Pons (tissue), 1 donor: ENCODE measurements around the gene EFNA1.
A peak's percentile ranks its signal among the peaks of the same experiment; 100 is the strongest.
"Not testable (repeated sequence)": the region's sequence is repeated elsewhere in the genome, so short reads cannot be mapped to it uniquely, and the experiment has no call there.

Experiments
- DNase-seq: peaks from one replicate; pipeline ENCODE4 v3.0.0-alpha.2; 2016; ENCODE audit warnings: low spot score

EFNA1 gene

DNA sequence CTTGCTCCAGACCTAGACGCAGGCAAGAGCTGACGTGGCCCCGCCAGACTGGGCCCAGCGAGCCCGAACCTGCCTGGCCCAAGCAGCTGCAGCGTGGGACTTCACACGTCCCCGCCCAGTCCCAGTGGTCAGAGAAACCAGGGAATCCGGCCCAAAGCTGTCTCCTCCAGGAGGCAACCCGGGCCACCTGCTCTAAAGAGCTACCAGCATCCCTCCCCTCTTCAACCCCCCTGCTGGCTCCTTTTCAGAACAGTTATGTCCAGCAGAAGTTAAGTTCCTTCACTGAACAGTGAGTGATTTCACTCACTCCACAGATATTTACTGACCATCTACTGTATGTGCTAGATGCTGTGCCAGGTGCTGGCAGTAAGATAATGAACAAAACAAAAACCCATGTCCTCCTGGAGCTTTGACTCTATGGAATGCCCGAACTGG is 2.1 kb upstream of the EFNA1 start:
- DNase-seq = no peak

DNA sequence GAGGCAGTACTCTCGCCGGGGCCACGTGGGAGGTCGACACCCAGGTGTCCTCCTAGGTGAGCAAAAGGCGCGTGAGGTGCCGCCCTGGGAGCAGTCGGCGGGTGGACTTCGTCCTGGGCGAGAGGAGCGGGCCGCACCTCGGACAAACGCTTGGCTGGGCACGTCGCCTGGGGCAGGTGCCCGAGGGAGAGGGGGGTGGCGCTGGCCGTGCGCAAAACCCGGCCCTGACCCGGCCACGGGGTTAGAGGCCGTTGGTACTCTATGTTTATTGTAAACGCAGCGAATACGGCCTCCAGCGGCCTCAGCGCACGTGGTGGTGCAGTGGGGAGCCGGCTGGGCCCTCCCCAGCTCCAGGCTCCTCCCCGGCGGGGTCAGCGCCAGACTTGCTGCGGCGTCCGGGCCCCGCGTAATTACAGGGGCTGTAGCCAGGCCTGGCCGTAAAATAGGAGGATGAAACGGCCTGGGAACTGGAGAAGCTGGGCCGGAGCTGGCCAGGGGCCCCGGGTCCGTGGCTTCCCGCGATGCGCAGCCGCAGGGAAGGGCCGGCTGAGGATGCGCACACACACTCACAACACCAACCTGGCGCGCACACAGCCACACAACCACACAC is 1.6 kb upstream of the EFNA1 start:
- peak; percentile 72 for DNase-seq

DNA sequence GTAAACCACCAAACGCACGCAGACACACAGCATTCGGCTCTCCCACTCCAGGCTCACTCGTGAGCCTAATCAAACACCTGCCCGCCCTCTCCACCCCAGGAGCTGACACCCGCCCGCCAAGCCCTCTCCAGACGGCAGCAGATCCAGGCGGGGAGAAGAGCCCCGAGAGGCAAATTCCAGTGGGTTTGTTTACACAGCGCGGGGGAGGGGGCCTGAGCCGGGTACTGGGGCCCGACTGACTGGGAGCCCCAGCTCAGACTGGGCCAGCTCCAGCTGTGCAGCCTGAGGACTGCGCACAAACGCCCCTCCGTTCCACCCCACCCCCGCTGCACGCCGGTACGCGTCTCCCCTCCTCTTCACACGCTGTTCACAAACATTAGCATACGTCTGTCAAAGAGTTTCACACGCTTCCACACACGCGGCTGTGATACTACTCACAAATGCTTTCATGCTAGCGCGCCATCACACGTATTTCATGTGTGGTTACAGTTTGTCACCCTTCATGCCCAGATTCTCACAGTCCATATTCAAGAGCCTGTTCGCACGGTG is 1.0 kb upstream of the EFNA1 start:
- DNase-seq = no peak

DNA sequence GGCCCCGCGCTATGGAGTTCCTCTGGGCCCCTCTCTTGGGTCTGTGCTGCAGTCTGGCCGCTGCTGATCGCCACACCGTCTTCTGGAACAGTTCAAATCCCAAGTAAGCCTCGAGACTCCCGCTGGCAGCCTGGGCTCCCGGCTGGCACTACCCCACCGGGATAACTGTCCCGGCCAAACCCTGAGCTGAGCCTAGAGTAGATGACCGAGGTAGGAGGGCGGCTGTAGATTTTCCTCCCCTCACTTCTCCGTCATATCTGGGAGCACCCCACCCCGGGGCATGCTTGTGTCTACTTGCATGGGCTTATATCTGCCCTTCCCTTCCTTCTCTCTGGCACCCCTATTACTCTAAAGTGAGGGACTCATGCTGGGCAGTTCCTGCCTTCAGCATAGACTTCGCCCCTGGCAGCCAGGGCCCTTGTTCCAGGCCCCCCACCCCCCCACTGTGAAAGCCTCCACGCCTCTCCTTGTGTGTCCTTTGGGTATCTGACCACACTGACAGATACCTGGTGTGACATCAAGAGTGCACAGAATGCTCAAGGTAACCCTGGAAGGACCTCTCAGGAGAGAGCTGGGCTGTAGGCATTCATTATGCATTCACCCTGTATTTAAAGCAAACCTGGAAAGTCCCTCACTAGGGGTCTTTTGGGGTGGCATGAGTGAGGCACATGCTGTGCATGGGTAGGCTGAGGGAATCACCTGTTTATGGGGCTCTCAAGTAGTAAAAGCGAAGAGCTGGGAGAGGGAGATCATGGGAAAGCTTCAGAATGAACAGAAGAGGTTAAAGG is 485 bp downstream of the EFNA1 start:
- no peak for DNase-seq

DNA sequence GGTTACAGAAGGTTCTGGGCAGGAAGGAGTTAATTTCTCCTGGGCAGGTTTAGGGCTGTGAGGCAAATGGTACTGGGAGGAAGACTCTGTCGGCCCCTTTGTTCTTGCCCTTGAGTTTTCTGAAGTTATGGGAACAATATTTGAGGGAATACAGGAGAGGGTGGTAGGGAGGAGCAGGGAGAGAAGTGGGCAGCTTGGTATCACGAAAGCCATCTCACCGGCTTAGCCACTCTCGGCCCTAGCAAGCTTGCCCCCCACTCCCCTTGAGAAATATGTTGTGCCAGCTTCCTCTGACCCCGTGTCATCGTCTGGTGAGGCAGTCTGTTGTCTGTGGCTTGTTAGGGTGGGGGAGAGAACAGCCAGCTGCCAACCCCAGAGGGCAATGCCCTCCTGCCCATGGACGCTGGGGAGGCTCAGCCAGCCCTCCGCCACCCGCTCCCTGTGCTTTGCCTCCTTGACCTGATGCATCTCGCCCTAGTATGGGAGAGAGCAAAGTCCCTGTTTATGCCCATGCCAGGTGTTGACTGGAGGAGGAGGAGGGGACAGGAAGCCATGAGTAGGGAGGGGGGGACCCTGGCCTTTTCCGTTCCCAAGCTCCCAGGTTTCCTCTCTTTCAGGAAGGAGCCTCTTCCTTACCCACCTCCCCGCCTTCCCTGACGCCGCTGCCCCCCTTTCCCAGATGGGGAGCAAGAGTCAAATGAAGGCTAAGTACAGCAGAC is 1.2 kb downstream of the EFNA1 start:
- peak; percentile 65 for DNase-seq

DNA sequence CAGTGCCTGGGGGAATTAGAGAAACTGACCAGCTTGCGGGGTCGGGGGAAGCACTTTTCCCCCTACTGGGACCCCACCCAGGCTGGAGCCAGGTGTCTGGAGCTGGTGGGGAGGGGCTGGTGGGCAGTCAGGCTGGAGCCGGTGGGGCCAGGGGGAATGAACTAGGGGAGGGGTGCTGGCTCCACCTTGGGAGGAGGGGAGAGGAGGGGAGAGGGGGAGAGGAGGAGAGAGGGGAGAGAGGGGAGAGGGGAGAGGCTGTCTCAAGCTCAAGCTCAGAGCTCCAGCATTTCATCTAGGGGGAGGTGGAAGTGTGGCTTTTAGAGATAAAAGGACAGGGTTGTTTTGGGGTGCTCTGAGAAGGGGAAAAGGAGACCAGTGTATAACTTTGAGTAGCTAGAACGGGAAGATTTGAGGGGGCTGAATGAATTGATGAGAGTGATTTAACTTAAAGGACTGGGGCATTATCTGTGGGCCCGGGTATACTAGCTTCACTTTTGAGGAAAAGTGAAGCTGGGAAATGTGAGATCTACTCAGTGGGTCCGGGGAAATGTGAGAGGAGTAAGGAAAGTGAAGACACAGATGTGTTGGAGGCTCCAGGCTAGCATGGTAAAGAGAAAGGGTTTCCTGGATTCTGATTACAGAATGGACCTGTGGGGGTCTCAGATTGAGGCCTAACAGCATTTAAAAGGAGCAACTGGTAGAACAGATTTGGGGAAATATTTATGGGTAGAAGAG is 2.8 kb downstream of the EFNA1 start:
- no peak for DNase-seq

DNA sequence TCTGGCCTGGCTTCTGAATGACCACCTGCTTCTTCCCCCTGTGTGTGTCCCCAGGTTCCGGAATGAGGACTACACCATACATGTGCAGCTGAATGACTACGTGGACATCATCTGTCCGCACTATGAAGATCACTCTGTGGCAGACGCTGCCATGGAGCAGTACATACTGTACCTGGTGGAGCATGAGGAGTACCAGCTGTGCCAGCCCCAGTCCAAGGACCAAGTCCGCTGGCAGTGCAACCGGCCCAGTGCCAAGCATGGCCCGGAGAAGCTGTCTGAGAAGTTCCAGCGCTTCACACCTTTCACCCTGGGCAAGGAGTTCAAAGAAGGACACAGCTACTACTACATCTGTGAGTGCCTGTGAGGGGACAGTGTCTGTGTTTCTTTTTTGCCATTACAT is 3.6 kb downstream of the EFNA1 start:
- DNase-seq = no peak

DNA sequence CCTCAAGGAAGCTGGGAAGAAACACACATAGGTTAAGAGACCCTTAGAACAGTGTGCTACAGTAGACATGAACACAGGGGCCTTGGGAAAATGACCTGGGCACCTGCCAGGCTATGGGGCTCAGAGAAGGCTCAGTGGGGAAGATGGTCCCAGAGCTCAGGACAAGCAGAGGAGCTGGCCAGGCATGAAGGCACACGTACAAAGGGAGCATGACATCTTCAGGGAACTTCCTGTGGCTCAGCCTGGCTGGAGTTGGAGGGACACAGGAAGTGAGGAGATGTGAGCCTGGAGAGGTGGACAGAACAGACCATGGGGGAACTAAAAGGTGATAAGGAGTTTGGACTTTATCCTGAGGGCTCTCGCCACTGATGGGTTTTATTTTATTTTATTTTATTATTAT is 4.2 kb downstream of the EFNA1 start:
- DNase-seq = no peak

DNA sequence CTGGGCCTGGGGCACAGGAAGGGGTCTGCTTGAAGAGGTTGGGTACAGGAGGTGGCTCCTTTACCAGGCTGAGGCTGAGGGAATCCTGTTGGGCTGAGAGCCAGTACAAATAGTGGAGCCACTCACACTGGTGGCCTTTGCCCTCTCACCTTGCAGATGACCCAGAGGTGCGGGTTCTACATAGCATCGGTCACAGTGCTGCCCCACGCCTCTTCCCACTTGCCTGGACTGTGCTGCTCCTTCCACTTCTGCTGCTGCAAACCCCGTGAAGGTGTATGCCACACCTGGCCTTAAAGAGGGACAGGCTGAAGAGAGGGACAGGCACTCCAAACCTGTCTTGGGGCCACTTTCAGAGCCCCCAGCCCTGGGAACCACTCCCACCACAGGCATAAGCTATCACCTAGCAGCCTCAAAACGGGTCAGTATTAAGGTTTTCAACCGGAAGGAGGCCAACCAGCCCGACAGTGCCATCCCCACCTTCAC is 6.2 kb downstream of the EFNA1 start:
- no peak for DNase-seq

DNA sequence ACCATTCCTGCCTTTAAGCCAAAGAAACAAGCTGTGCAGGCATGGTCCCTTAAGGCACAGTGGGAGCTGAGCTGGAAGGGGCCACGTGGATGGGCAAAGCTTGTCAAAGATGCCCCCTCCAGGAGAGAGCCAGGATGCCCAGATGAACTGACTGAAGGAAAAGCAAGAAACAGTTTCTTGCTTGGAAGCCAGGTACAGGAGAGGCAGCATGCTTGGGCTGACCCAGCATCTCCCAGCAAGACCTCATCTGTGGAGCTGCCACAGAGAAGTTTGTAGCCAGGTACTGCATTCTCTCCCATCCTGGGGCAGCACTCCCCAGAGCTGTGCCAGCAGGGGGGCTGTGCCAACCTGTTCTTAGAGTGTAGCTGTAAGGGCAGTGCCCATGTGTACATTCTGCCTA is 6.6 kb downstream of the EFNA1 start:
- no peak for DNase-seq

DNA sequence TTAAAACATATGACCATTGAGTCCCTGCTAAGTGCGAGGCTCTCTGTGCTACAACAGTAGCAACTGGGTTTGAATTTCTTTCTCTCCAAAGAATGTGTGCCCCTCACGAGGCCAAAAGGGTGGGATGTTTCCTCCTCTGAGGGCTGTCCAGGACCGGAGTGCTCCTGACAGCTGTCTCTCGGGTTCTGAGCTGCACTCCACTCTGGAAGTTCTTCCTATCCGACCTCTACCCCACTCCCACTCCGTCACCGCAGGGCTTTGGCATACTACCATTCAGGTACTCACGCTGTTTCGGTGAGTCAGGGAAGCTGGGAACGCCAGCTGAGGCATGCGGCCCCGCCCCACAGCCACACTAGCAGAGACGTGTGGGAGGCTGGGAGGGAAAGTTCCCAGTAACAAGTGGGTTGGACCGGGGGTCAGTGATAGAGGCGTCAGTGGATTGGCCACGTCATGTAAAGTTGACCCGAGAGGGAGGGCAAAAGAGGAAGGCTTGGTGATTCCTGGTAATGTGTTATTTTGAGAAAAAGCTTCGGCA is 7.3 kb downstream of the EFNA1 start:
- DNase-seq = peak; percentile 70

DNA sequence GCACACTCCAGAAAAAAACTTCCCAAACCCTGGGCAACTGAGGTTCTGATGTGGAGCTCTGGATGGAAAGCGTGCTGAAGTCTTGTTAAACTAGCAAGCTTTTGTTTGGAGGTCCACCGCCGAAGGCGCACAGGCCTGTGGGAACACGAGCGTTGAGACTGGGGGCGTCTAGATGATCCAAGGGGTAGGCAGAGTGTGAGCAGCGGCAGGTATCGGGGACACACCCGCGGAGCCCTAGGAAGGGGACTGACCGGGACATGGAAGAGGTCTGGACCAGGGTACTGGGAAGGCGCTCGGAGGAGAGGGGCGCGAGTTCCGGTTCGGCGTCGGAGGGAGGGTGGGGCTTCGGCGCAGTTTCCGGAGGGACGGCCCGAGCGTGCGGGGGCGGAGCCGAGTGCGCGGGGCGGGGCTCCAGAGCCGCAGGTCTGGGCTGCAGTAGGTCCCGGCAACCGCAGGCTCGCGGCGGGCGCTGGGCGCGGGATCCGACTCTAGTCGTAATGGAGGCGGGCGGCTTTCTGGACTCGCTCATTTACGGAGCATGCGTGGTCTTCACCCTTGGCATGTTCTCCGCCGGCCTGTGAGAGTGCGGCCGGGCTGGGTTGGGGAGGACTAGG is 7.8 kb downstream of the EFNA1 start, which contains the start of gene SLC50A1:
TSS of gene SLC50A1 (plus strand) at position 438 of the 614 bp plus-strand sequence. CDS start at position 498, 60 bp downstream.
- peak; percentile 81 for DNase-seq

DNA sequence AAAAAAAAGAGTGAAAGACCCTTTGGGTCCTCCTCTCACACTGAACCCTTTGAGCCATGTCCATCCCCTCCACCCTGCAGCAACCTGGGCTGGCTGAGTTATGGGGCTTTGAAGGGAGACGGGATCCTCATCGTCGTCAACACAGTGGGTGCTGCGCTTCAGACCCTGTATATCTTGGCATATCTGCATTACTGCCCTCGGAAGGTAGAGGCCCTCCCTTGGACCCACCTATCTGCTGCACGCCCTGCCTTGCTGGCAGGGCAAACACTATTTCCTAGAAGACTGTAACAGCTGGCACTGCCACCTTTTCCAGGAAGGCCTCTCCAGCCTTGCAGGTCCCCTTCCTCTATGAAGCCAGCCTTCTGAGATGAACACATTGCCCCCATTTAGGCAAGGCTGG is 9.1 kb downstream of the EFNA1 start:
- DNase-seq = no peak

DNA sequence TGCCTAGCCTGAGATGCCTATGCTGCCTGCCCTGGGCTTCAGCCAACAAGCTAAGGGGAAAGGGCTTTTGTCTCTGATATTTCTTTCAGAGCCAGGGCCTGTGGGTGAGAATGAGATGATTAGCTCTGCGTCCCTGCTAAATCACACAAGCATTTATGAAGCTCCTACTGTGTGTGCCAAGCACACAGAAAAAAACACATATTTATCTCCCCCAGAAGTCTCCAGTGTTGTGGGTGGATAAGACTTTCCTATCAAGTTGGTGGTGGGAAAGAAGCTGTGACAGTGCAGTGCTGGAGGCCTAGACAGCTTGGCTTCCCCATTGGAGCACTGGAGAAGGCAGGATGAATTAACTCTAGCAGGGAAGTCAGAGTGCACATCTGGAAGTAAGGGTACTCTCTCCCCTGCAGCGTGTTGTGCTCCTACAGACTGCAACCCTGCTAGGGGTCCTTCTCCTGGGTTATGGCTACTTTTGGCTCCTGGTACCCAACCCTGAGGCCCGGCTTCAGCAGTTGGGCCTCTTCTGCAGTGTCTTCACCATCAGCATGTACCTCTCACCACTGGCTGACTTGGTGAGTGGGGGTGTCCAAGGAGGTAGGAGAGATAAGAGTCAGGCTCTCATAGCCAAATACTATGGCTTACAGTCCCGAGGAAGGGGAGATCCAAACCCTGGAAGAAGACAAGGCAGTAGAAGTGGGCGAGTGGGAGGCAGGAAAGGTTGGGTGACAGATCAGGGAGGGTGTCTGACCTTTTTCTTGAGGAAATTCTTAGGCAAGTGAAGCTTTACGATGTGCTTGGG is 9.7 kb downstream of the EFNA1 start:
- DNase-seq = no peak

DNA sequence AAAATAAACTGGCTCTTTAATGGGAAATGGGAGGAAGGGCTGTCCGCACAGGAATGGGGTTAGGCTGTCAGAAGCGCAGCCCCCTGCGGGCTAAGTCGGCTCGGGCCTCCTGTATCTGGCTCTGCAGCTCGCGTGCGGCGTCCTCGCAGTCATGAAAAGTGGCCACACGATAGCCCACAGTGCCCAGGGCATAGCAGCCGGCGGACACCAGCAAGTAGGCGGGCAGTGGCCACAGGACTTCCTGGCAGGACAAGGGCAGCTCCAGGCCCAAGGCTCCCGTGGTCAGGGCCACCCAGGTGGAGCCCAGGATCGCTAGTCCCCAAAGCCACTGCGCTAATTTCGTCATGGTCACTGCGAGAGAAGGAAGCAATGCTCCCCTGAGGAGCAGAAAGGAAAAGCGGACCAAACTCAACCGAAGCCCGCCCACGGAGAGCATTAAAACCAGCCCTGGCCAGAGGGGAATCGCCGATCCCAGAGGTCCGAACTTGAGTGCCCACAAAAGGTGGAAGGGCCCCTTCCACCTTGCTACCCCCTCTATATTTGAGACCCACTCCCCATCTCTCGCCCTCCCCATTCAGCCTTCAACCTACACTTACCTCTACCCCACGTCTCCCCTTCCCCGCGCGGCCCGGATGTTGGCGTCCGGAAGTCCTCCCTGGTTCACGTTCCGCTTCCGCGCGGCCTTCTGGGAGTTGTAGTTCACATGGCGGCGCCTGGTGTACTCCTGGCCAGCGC is 12.4 kb downstream of the EFNA1 start, which contains the start of gene DPM3:
TSS of gene DPM3 (minus strand) at position 637 of the 735 bp plus-strand sequence. CDS start at position 346, 291 bp downstream.
- peak; percentile 91 for DNase-seq

DNA sequence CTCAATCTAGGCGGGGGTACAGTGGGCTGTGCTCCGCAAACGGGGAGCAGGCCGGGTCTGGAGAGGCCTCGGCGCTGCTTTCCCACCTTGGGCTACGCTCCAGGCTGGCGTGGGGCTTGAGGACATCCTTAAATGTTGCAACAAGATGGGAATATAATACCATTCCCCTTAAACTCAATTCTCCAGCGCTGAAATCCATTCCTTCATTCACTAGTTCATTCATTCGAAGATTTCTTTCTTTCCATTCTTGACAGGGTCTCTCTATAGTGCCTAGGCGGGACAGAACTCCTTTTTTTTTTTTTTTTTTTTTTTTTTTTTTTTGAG is 12.9 kb downstream of the EFNA1 start:
- no peak for DNase-seq

DNA sequence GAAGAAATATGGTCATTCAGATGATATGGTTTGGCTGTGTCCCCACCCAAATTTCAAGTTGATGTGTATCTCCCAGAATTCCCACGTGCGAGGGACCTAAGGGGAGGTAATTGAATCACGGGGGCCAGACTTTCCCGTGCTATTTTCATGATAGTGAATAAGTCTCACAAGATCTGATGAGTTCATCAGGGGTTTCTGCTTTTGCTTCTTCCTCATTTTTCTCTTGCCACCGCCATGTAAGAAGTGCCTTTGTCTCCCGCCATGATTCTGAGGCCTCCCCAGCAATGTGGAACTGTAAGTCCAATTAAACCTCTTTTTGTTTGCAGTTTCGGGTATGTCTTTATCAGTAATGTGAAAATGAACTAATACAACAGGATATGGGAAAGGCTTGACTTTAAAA is 14.1 kb downstream of the EFNA1 start:
- no peak for DNase-seq

DNA sequence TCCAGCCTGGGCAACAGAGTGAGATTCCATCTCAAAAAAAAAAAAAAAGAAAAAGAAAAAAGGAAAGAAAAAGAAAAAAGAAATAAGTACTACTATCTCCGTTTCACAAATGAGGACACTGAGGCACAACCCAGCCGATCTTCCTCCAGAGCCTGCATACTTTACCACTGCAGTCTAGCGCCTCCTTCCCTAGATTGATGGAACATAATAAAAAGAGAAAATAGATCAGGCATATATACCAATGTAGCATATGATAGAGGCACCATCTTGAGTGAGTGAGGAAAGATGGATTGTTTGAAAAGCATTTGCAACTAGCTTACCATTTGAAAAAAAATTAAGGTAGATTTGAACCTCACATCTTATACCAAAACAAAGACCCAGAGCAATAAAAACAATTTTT is 17.8 kb downstream of the EFNA1 start:
- DNase-seq = no peak

DNA sequence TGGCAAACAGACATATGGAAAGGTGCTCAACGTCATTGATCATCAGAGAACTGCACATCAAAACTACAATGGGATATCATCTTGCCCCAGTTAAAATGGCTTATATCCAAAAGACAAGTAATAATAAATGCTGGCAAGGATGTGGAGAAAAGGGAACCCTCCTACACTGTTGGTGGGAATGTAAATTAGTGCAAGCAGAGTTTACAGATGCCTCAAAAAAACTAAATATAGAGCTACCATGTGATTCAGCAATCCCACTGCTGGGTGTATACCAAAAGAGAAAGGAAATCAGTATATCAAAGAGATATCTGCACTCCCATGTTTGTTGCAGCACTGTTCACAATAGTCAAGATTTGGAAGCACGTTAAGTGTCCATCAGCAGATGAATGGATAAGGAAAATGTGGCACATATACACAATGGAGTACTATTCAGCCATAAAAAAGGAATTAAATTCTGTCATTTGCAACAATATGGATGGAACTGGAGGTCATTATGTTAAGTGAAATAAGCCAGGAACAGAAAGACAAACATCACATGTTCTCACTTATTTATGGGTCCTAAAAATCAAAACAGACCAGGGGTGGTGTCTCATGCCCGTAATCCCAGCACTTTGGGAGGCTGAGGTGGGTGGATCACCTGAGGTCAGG is 28.4 kb downstream of the EFNA1 start:
- DNase-seq = not testable (repeated sequence)
